Gastroesophageal sphincter (tissue), 4 donors: Measurements from ENCODE around the gene GLTP. TPM values are rescaled to one million over a fixed set of nuclear protein-coding genes. Genes with fewer than 3 reads are reported as not detected.
"Not testable (repeated sequence)": the region's sequence is repeated elsewhere in the genome, so short reads cannot be mapped to it uniquely, and the experiment has no call there.

Source experiments
- ATAC-seq: fragments of 150-250 bp; one replicate; pipeline ENCODE4 v1.9.1; 2016; ENCODE audit warnings: mild to moderate bottlenecking, moderate library complexity
- H3K27ac ChIP-seq, 4 donors: fragments of 200-600 bp; sonication (generic) in 3 of 4; 1 replicate in 3 of 4; 2 replicates in 1 of 4; pipeline ENCODE4 v1.5.1; 2016 to 2019
- H3K27me3 ChIP-seq: fragments of 200-600 bp; sonication (generic); one replicate; pipeline ENCODE4 v1.5.1; 2019
- H3K36me3 ChIP-seq, 2 donors: fragments of 200-600 bp; sonication (generic); one replicate each; pipeline ENCODE4 v1.5.1; 2019; ENCODE audit warnings: control low read depth in 1 of 2
- H3K4me1 ChIP-seq, 3 donors: fragments of 200-600 bp; sonication (generic); 1 replicate in 2 of 3; 2 replicates in 1 of 3; pipeline ENCODE4 v1.5.1; 2016 to 2019; ENCODE audit warnings: control low read depth in 2 of 3
- H3K4me3 ChIP-seq, 2 donors: fragments of 200-600 bp; sonication (generic); one replicate each; pipeline ENCODE4 v1.5.1; 2019; ENCODE audit warnings: mild to moderate bottlenecking in 1 of 2, moderate library complexity in 1 of 2
- H3K9me3 ChIP-seq, 3 donors: fragments of 200-600 bp; sonication (generic); one replicate each; pipeline ENCODE4 v1.5.1; 2017 to 2019; ENCODE audit warnings: control low read depth in 2 of 3
- EP300 ChIP-seq: sonication (generic); formaldehyde crosslinking; IDR thresholded peaks from one replicate; pipeline ENCODE4 v1.6.1; 2017; ENCODE audit warnings: antibody characterized with exemption, mild to moderate bottlenecking
- POLR2A ChIP-seq, 2 donors: fragments of 450-650 bp; IDR thresholded peaks; one replicate each; pipeline ENCODE4 v1.6.1; 2017; ENCODE audit warnings: antibody characterized with exemption in 2 of 2, mild to moderate bottlenecking in 2 of 2, moderate library complexity in 1 of 2
- POLR2AphosphoS5 ChIP-seq: sonication (generic); formaldehyde crosslinking; IDR thresholded peaks from one replicate; pipeline ENCODE4 v1.6.1; 2017; ENCODE audit warnings: antibody characterized with exemption
- WGBS, 2 donors: methylation state at CpG; one replicate each; pipeline ENCODE4 v1.1.5; 2018; ENCODE audit warnings: low coverage in 1 of 2; 5-methylcytosine and 5-hydroxymethylcytosine counted together
- total RNA-seq, 4 donors: library from RNA; depleted of rRNA; stranded (reverse); fragments of >200 nt; gene quantifications; one replicate each; pipeline ENCODE4 v1.1.0, GENCODE V29; 2016
- TF ChIP-seq, protein P1 (sequence below), 4 experiments: fragments of 200-600 bp in 2 of 4; fragments of 450-650 bp in 2 of 4; sonication (generic) in 1 of 4; IDR thresholded peaks; one replicate each; pipeline ENCODE4 v1.5.1; 2017 to 2019; ENCODE audit warnings: antibody characterized with exemption in 4 of 4, mild to moderate bottlenecking in 2 of 4, moderate library complexity in 2 of 4

Gene GLTP, protein sequence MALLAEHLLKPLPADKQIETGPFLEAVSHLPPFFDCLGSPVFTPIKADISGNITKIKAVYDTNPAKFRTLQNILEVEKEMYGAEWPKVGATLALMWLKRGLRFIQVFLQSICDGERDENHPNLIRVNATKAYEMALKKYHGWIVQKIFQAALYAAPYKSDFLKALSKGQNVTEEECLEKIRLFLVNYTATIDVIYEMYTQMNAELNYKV
- total RNA-seq: 10 to 100 TPM; 35.2 to 70.3 (median 51.8) TPM

DNA sequence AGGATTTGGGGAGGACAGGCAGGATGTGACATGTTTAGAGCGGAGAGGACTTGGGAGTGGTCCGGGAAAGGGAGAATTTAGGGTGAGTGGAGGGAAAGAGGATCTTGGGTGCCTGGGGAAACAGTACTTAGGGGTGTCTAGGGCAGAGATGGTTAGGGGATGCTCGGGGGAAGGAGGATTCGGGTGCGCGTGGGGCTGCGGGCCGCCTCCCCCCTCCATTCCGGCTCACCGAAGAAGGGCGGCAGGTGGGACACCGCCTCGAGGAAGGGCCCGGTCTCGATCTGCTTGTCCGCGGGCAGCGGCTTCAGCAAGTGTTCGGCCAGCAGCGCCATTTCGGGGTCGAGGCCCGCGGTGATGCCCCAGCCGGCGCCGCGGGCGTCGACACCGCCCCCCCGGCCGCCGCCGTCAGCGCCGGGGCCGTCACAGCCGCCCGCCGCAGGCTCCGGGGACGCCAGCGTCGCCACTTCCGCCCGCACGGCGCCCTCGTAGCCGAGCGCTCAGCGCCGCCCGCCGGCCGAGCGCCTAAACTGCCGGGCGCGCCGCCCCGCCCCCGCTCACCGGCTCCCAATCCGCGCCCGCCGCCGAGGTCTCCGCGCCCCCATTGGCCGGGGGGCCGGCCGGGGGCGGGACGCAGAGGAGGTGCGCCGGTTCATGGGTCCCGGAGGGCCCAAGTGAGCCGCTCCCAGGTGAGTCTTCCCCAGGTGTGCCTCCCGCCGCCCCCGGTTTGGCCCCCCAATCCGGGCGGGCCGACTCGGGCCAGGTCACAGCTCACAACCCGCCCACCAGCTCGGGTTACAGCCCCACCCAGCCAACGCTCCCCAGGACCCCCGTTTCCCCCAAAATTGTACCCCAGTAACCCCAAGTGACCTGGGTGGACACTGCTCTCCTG lies at the start of gene GLTP:
Gene GLTP, minus strand, starts transcription at position 499 of the 889 bp plus-strand sequence. Its CDS starts 167 bp downstream, at position 332.
- H3K4me3 ChIP-seq: peak within 1 kb of the TSS; percentile 86 to 87
- 0 to 2% methylated on average over 1 to 15 of the region's 92 CpGs for WGBS, 2 donors
- H3K4me1 ChIP-seq: peaks cover 0 to 33% (median 21%) of the 10 kb centered on the region in 3 donors
- peak; percentile 29 to 64 for TF ChIP-seq POLR2A (IDR thresholded peaks at IDR 0.05)
- no peak for TF ChIP-seq EP300
- no peak for TF ChIP-seq POLR2AphosphoS5
- TF ChIP-seq, protein P1, sequence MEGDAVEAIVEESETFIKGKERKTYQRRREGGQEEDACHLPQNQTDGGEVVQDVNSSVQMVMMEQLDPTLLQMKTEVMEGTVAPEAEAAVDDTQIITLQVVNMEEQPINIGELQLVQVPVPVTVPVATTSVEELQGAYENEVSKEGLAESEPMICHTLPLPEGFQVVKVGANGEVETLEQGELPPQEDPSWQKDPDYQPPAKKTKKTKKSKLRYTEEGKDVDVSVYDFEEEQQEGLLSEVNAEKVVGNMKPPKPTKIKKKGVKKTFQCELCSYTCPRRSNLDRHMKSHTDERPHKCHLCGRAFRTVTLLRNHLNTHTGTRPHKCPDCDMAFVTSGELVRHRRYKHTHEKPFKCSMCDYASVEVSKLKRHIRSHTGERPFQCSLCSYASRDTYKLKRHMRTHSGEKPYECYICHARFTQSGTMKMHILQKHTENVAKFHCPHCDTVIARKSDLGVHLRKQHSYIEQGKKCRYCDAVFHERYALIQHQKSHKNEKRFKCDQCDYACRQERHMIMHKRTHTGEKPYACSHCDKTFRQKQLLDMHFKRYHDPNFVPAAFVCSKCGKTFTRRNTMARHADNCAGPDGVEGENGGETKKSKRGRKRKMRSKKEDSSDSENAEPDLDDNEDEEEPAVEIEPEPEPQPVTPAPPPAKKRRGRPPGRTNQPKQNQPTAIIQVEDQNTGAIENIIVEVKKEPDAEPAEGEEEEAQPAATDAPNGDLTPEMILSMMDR (IDR thresholded peaks at IDR 0.05): peak in 3 of 4 experiments; percentile 68 to 95 (median 91)
- H3K27me3 ChIP-seq: peaks cover 7% of the 10 kb centered on the region
- H3K9me3 ChIP-seq: no peaks in the 10 kb centered on the region
- ATAC-seq: peak; percentile 98
- peak within 1 kb of the TSS; percentile 25 to 86 (median 83) for H3K27ac ChIP-seq
- no peaks in the 10 kb centered on the region for H3K36me3 ChIP-seq

DNA sequence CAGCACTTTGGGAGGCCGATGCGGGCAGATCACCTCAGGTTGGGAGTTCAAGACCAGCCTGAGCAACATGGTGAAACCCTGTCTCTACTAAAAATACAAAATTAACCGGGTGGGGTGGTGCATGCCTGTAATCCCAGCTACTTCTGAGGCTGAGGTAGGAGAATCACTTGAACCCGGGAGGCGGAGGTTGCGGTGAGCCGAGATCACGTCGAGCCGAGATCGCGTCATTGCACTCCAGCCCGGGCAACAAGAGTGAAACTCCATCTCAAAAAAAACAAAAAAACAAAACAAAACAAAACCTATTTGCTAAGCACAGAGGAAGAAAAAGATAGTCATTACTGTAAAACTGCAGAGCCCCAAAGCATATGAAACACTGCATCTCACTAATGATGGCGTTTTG lies 49.0 kb upstream of the GLTP start:
- ATAC-seq, H3K4me1 ChIP-seq, H3K4me3 ChIP-seq, H3K27ac ChIP-seq, H3K9me3 ChIP-seq, H3K27me3 ChIP-seq: not testable (repeated sequence)
- WGBS, 2 donors: 86 to 93% methylated on average over 9 to 10 of the region's 14 CpGs
- peaks cover 0 to 83% of the 10 kb centered on the region in 2 donors for H3K36me3 ChIP-seq

DNA sequence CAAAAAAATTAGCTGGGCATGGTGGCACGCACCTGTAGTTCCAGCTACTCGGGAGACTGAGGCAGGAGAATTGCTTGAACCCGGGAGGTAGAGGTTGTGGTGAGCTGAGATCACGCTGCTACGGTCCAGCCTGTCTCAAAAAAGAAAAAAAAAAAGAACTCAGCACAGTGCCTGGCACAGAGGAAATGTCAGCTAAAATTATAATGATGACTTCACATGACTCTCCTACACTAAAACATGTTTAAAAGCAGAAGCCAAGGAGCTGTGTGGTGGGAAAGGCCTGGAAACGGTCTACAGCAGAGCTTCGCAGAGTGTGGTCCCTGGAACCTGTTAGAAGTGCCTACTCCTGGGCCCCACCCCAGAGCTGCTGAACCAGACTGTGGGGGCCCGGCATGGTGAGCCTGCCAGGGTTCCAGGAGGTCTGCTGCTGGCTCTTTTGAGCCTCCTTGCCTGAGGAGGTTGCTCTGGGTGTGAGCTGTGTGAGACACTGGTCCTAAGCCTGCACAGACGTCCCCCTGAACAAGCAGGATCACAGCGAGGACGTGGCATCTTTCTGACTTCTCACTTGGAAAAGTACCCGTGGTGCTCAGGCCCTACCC lies 47.8 kb upstream of the GLTP start:
- Histone ChIP-seq H3K9me3 (no peaks in the 10 kb centered on the region), H3K36me3 (peaks cover 0 to 80% of the 10 kb centered on the region in 2 donors), H3K27ac (peak overlapping the region in 1 of 4 donors; percentile 19), H3K4me1 (no peaks in the 10 kb centered on the region), H3K27me3 (no peaks in the 10 kb centered on the region), H3K4me3 (no peak overlapping the region)
- 66 to 73% methylated on average over 3 to 12 of the region's 12 CpGs for WGBS, 2 donors
- ATAC-seq: no peak
- no peak for TF ChIP-seq POLR2AphosphoS5

DNA sequence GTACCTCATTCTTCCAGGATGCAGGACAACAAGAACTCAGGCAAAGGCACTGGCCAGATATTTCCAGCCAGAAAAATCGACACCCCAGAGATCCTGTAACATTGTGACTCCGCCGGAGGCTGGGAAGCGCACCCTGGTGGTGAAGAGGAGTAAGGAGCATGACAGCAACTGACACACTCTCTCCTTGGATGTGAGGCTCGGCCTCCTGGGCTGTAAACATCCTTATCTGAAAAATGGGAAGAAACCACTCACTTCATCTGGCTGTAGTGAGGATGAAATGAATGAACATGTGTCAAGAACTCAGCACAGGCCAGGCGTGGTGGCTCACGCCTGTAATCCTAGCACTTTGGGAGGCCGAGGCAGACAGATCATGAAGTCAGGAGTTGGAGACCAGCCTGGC lies 47.3 kb upstream of the GLTP start:
- Histone ChIP-seq H3K4me3 (no peak overlapping the region), H3K36me3 (peaks cover 0 to 80% of the 10 kb centered on the region in 2 donors), H3K27ac (no peak overlapping the region), H3K4me1 (no peaks in the 10 kb centered on the region), H3K9me3 (no peaks in the 10 kb centered on the region), H3K27me3 (no peaks in the 10 kb centered on the region)
- ATAC-seq: no peak
- no peak for TF ChIP-seq EP300
- TF ChIP-seq, protein P1 (IDR thresholded peaks at IDR 0.05): peak in 3 of 4 experiments; percentile 31 to 53 (median 37)
- 30 to 58% methylated on average over 5 to 7 of the region's 8 CpGs for WGBS, 2 donors

DNA sequence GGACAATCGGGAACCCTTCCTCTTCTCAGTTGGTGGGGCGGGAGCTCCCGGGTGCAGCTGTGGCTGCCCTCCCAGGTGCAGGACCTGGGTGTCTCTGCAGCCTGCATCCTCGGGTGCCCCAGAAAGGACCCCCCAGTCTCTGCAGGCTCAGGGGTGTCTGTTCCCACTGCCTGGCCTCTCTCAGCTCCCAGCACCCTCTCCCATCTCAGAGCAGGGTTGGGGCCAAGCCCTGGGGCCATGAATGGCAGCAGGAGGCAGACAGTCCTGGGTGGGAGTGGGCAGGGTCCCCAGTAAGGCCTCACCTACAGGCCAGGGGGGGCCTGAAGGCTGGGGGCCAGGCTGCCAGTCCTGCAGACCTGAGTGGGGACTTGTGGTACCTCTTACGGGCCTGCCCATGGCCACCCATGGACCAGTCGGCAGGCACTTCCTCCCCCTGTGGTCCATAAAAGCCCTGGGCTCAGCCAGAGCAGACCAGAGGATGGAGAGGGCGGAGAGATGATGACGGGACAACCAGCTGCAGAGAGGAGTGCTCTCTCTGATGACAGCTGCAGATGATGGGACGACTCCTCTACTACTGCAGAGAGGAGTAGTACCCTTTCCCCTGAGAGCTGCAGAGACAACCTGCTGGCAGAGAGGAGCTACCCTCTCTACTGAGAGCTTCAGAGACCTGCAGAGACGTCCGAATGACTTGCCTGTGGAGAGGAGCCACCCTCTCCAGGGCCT lies 46.3 kb upstream of the GLTP start:
- H3K9me3 ChIP-seq: no peaks in the 10 kb centered on the region
- ATAC-seq: no peak
- H3K4me3 ChIP-seq: no peak overlapping the region
- no peaks in the 10 kb centered on the region for H3K27me3 ChIP-seq
- H3K27ac ChIP-seq: no peak overlapping the region
- no peaks in the 10 kb centered on the region for H3K4me1 ChIP-seq
- no CpG with 5 or more reads among the region's 11 CpGs for WGBS, 2 donors
- TF ChIP-seq, protein P1 (IDR thresholded peaks at IDR 0.05): no peak
- TF ChIP-seq POLR2A (IDR thresholded peaks at IDR 0.05) (no peak), POLR2AphosphoS5 (no peak), EP300 (no peak)
- H3K36me3 ChIP-seq: peaks cover 0 to 80% of the 10 kb centered on the region in 2 donors
